ENCODE measurements around the gene TXNDC8. TPM values are rescaled to one million over a fixed set of nuclear protein-coding genes. Genes with fewer than 3 reads are reported as not detected.
"Not testable (repeated sequence)": the region's sequence is repeated elsewhere in the genome, so short reads cannot be mapped to it uniquely, and the experiment has no call there.

Gene TXNDC8
- total and polyA plus RNA-seq, 7 donors: not detected

DNA sequence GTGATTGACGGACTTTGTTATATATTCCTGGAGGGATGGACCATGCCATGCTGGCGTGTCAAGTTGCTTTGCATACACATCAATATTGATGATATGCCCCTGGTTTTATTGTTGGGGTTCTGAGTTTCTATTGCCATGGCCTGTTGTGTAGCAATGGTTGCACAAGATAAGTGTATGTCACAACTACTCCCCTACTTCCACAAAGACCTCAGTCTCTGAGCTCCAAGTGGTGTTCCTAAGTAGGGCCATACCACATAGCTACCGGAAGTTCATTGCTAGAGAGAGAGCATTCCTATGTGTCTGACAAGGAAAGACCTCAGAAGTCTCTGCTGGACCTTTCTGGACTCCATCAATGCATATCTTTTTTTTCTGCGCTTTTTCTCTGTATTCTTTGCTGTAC is 19.8 kb downstream of the TXNDC8 start:
- H3K9me3 ChIP-seq: no peaks in the 10 kb centered on the region
- no peak overlapping the region for H3K27ac ChIP-seq
- WGBS, 2 donors: 96 to 97% methylated on average over 4 of the region's 4 CpGs
- TF ChIP-seq POLR2A (IDR thresholded peaks at IDR 0.05) (no peak), POLR2AphosphoS5 (IDR thresholded peaks at IDR 0.05) (no peak), EP300 (IDR thresholded peaks at IDR 0.05) (no peak)
- TF ChIP-seq, protein P1, sequence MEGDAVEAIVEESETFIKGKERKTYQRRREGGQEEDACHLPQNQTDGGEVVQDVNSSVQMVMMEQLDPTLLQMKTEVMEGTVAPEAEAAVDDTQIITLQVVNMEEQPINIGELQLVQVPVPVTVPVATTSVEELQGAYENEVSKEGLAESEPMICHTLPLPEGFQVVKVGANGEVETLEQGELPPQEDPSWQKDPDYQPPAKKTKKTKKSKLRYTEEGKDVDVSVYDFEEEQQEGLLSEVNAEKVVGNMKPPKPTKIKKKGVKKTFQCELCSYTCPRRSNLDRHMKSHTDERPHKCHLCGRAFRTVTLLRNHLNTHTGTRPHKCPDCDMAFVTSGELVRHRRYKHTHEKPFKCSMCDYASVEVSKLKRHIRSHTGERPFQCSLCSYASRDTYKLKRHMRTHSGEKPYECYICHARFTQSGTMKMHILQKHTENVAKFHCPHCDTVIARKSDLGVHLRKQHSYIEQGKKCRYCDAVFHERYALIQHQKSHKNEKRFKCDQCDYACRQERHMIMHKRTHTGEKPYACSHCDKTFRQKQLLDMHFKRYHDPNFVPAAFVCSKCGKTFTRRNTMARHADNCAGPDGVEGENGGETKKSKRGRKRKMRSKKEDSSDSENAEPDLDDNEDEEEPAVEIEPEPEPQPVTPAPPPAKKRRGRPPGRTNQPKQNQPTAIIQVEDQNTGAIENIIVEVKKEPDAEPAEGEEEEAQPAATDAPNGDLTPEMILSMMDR (IDR thresholded peaks at IDR 0.05): no peak
- H3K27me3 ChIP-seq: no peaks in the 10 kb centered on the region
- DNase-seq: no peak
- no peak overlapping the region for H3K4me3 ChIP-seq
- intact Hi-C loops (cut with DNase I): no loop called here
- H3K36me3 ChIP-seq: no peaks in the 10 kb centered on the region
- no peaks in the 10 kb centered on the region for H3K4me1 ChIP-seq

DNA sequence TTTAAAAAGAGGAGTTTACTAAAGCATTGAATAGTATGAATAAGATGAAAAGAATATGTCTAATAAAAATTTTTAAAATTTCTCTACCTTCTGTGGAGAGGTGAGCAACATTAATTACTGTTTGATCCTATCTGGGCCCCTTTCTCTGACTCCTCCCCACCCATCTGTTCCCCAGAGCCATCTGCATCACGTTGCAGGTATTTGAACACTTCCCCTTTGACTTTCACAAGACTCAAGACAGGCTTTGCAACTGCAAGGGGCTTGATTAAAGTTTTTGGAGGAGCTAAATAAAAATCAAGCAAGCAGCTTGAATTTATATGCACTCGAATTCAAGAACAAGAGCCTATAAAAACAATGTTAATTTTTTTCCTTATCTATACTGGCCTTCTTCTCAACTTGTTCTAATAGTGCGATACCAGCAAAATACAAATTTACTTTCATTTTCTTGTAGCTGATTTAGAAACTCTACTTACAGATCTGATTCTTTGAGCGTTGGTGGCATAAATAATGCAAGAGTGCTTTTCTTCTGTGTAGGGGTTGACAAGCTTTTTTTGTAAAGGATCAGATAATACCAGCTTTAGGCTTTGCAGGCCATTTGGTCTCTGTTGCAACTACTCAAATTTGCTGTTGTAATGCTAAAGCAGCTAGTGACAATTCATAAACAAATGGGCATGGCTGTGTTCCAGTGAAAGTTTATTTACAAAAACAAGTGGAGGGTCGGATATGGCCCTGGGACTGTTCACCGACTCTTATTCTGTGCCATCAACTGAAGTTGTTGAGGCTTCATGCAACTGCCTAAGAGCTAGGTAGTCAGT is 21.2 kb downstream of the TXNDC8 start:
- DNase-seq: no peak
- Histone ChIP-seq H3K27me3 (no peaks in the 10 kb centered on the region), H3K36me3 (no peaks in the 10 kb centered on the region), H3K27ac (no peak overlapping the region), H3K4me1 (no peaks in the 10 kb centered on the region), H3K9me3 (no peaks in the 10 kb centered on the region), H3K4me3 (no peak overlapping the region)
- intact Hi-C loops (cut with DNase I): no loop called here
- WGBS, 2 donors: 44 to 57% methylated on average over 6 of the region's 6 CpGs
- no peak for TF ChIP-seq POLR2AphosphoS5 (IDR thresholded peaks at IDR 0.05)
- no peak for TF ChIP-seq EP300 (IDR thresholded peaks at IDR 0.05)
- TF ChIP-seq POLR2A (IDR thresholded peaks at IDR 0.05): no peak
- TF ChIP-seq, protein P1 (IDR thresholded peaks at IDR 0.05): no peak

DNA sequence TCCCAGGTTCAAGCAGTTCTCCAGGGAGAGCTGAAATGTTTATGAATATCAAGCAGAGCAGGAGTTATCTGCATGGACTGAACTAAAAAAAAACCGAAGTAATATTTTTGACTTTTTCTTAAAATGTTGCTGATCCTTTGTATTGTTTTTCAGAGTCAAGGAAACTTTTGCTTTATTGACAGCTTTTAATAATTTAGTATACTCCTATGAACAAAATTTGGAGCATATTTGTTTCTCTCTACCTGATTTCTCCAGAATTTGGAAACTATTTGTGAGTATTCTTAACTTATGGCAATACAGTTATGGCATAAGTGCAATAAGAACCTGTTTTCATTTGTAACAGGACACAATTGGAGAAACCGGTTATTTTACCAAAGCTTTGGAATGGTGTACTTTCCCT is 25.7 kb downstream of the TXNDC8 start:
- H3K9me3 ChIP-seq; H3K27ac ChIP-seq; intact Hi-C loops (cut with DNase I); H3K4me1 ChIP-seq; H3K36me3 ChIP-seq; DNase-seq; H3K27me3 ChIP-seq; H3K4me3 ChIP-seq: not testable (repeated sequence)
- WGBS, 2 donors: 97% methylated on average over 2 of the region's 2 CpGs

DNA sequence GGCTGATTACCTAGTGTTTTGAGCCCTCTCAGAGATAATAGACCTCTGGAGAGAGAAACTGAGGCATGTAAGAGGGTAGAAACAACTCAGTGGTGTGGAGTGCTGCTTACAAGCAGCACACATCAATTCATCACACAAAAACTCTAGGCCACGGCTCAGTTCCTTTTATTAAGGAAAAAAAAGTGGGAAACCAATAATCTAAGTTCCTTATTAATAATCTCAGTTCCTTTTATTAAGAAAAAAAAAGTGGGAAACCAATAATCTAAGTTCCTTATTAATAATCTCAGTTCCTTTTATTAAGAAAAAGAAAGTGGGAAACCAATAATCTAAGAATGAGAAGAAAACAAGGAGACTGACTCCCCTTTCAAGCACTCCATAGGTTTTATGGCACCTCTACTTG is 28.0 kb downstream of the TXNDC8 start:
- no peak overlapping the region for H3K27ac ChIP-seq
- 83 to 92% methylated on average over 1 of the region's 1 CpG for WGBS, 2 donors
- H3K36me3 ChIP-seq: no peaks in the 10 kb centered on the region
- intact Hi-C loops (cut with DNase I): no loop called here
- no peak for DNase-seq
- no peaks in the 10 kb centered on the region for H3K4me1 ChIP-seq
- H3K27me3 ChIP-seq: no peaks in the 10 kb centered on the region
- H3K9me3 ChIP-seq: no peaks in the 10 kb centered on the region
- no peak overlapping the region for H3K4me3 ChIP-seq
- TF ChIP-seq EP300 (IDR thresholded peaks at IDR 0.05) (no peak), POLR2AphosphoS5 (IDR thresholded peaks at IDR 0.05) (no peak), POLR2A (IDR thresholded peaks at IDR 0.05) (no peak)
- TF ChIP-seq, protein P1 (IDR thresholded peaks at IDR 0.05): no peak

DNA sequence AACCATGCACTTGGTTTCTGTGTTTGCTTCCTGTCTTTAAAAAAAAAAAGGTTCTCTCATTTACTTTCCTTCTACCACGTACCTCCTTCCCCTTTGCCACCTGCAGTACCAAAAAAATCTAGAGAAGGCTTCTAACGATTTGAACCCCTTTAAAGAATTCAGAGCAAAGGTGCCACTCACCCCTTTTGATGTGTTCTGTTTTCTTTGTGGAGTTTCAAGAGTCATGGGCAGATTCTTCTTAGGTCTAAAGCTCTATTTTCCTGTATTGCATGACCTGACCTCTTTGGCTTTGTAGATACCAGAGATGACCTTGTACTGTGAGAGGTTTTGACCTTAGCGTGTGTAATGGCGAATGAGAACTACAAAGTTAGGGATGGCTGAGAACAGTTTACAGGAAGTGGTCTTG is 29.0 kb downstream of the TXNDC8 start:
- Histone ChIP-seq H3K4me3 (no peak overlapping the region), H3K27me3 (no peaks in the 10 kb centered on the region), H3K4me1 (no peaks in the 10 kb centered on the region), H3K9me3 (no peaks in the 10 kb centered on the region), H3K27ac (no peak overlapping the region), H3K36me3 (no peaks in the 10 kb centered on the region)
- no peak for DNase-seq
- TF ChIP-seq EP300 (IDR thresholded peaks at IDR 0.05): no peak
- TF ChIP-seq, protein P1 (IDR thresholded peaks at IDR 0.05): no peak
- no peak for TF ChIP-seq POLR2AphosphoS5 (IDR thresholded peaks at IDR 0.05)
- no peak for TF ChIP-seq POLR2A (IDR thresholded peaks at IDR 0.05)
- intact Hi-C loops (cut with DNase I): no loop called here
- WGBS, 2 donors: 35 to 74% methylated on average over 4 of the region's 4 CpGs

Measured in sigmoid colon (tissue), 7 donors.